GM19328 (cell line): ENCODE results near the gene CA10.

ENCODE experiments used
- ATAC-seq: cut with Tn5 transposase; IDR thresholded peaks from one replicate; pipeline ENCODE4 v1.9.1; 2021; ENCODE audit warnings: mild to moderate bottlenecking, moderate library complexity; ENCODE audit not compliant: unreplicated experiment

CA10 gene

GRCh38 chr17:51613255-51613654, 545.3 kb downstream of the CA10 start:
- no peak for ATAC-seq

GRCh38 chr17:51612692-51613091, 545.8 kb downstream of the CA10 start:
- no peak for ATAC-seq

DNA sequence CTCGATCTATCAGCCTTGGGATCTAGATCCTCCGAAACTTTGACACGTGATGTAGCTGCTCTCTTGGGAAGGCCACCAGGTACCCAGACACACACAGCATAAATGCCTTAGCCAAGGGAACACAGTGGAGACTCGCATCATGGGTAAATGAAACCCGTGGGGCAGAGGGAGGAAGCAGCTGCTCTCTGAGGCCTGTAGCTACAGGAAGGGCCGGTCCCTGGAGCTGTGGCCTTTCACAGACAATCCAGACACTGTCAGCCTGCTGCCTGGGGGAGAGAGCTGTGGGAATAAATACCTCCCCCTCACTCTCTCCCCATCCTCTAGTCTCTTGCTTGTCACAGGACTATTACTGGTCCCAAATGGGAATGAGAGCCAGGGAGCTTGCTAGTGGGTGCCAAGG, 546.9 kb downstream of the CA10 start:
- ATAC-seq: no peak

GRCh38 chr17:51610834-51611233, 547.7 kb downstream of the CA10 start:
- no peak for ATAC-seq

DNA sequence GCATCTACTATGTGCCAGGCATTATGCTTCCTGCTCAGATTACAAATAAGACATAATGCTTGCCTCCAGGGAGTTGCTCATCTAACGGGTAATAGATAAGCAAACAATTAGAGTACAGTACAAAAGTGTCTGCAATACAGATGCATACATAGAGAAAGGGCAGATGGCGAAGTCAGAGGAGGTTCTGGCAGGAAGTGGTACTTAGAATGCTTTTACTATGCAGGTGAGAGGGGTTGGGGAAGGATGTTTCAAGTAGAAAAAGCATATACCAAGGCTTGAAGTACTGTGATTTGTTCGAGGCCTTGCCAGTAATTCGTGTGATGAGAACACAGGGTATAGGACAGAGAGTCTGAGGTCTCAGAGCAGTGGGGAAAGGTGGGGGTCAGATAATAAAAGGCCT, 548.4 kb downstream of the CA10 start:
- no peak for ATAC-seq

DNA sequence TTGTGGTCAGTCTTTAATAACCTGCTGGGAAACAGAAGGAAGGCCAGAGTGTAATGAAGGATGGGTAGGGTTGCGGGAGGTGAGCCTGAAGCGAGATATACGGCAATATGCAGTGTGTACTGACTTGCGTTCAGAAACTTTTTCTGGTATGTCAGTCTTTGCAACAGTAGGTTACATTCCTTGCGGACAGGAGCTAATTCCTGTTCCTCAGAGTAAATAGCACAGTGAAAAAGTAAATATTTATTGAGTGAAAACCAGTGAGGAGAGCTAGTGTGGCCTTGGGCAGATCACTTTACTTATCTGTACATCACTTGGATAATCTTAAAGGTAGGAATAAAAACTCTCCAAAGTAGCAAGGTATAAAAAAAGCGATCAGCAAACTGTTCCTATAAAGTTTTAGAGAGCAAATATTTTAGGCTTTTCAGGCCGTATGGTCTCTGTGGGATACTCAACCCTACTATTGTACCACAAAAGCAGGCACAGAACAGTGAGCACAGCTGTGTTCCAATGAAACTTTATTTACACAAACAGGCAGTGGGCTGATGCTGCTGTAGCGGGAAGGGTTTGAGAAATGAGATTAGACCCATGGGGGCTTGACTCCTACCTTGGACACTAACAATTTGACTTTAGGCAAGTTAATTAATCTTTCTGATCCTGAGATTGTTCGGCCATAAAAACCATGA, 550.1 kb downstream of the CA10 start:
- ATAC-seq: no peak

DNA sequence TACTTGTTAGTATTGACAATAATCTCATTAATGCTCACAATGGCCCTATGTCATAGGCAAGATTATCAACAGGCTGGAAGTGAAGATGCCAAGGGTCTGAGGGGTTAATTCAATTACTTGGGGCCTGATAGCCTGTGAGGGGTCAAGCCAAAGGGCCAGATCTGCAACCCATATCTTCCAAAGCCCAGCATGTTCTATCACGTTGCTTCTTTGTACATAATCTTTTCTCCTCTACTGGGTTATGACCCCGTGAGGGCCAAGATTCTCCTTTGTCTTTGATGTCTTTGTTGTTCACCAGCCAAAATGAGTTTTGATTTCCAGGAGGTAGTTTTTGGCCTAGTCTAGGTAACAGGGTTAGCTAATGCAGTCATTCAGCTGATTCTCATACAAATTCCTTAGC, 551.0 kb downstream of the CA10 start:
- ATAC-seq: no peak

DNA sequence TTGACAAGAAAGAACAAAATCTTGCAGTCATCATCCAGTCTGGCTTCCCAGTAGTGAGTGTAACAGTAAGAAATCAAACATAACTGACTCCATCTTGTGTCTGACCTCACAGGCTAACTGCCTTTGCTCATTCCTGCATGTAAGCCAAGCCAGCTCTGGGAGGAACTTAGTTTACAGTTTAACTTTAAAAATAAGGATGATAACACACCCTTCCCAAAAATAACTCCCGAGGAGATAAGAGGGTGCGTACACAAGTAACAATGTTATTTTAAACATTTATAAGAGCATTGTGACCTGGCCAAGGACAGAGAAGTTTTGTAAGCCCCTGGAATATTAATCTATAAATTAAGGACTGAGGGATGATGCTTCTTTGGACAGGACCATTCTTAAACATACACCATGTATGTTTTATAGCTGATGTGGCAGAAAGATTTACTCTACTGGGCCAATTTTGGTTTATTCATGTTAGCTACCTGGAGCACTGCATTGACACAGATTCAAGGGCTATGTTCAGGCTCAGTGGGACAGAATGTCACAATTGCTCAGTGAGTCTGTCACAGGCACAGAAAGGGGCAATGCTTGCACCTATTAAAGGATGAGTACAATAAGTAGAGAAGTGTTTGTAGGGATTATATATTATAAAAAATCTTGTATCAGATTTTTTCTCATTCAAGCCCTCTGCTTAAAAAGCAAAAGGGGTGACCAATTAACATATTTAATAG, 554.1 kb downstream of the CA10 start:
- no peak for ATAC-seq

DNA sequence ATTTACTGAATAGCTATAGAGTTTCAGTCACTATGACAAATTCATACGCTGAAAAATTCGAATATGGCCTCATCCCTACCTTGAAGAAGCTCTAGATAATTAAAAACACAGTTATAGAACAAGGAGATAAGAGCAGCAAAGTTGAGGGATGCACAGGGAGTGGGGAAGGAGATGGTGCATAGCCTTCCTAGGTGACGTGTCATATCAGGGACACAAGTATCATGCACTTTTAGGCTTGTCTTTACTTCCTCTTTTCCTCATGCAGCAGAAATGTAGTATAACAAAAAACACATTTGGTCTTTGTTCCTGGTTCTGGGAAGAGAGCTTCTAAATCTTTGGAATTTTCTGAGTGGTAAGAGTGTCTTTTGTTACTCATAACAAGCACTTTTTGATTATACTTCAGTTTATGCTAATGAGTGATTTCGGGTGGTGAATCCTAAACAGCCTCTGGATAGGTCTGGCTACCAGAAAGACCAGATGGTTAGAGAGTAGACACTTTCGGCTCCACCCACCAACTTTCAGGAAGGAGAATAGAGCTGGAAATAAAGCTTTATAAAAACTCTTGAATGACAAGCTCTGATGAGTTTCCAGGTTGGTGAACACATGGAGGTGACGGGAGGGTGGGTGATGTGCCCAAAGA, 556.8 kb downstream of the CA10 start:
- no peak for ATAC-seq

GRCh38 chr17:51598824-51599223, 559.7 kb downstream of the CA10 start:
- no peak for ATAC-seq

DNA sequence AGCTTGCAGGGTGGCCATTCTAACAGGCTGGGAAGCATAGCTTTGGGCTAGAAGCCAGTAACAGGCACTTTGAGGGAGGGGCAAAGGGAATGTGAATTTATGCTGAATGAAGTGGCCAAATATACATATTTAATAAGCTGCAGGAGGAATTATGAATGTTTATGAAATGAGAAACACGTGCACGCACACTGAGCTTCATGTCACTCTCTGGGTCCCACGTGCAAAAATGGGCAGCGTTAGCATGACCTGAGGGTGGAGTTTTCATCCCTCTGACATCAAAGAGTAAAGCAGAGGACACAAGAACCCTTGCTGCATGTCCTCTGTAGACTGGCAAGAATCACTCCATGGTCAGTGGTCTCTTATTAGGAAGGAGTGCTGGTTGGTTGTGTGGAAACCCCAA, 561.2 kb downstream of the CA10 start:
- no peak for ATAC-seq

DNA sequence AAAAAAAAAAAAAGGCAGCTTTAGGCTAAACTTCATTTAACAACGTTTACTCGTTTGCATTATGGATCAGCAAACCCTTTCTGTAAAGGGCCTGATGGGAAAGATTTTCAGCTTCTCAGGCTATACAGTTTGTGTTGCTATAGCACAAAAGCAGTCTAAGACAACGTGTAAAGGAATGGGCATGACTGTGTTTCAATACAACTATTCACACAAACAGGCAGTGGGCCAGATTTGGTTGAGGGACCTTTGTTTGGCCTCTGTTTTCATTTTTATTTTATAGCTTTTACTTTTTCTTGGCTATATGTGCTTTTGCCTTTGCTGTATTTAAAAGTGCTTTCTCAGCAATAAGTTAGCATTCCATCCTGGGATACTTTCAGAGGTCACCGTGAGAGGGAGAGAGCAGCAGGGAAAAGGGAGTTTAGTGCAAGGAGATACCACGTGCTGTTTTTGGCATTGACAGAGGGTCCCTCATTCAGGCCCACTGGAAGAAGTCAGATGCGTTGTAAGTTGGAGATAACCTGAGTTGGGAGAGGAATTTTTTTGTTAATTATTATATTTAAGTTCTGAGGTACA, 562.6 kb downstream of the CA10 start:
- no peak for ATAC-seq

DNA sequence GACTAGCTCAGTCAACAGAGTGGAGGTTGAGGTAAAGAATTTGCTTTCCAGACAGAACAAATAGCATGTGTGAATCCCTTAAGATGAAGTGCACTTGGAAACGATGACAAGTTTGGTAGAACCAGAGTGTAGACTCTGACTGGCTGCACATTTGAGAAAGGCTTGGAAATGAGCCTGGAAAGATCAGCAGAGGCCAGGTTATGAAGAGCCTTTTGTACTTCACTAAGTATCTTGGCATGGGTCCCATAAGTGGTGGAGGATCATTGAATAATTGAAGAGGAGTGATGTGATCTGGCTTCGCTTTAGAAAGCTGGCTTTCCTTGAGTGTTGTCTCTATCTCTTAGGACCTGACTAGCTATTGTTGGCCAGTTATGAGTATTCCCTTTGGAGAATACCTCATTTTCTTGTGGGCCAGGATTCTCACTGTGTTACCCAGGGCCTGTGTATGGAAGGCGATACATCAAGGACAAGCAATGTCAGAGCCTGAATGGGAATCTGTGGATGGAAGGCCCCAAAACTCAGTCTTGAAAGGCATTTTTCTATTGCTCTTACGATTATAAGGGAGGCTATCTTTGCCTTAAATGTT, 568.4 kb downstream of the CA10 start:
- no peak for ATAC-seq

- ATAC-seq: no peak
Measured at GRCh38 chr17:51588063-51588462, 570.5 kb downstream of the CA10 start.

- ATAC-seq: no peak
Measured at GRCh38 chr17:51587516-51587915, 571.0 kb downstream of the CA10 start.

- ATAC-seq: no peak
Measured at GRCh38 chr17:51585514-51586104, 572.9 kb downstream of the CA10 start.

DNA sequence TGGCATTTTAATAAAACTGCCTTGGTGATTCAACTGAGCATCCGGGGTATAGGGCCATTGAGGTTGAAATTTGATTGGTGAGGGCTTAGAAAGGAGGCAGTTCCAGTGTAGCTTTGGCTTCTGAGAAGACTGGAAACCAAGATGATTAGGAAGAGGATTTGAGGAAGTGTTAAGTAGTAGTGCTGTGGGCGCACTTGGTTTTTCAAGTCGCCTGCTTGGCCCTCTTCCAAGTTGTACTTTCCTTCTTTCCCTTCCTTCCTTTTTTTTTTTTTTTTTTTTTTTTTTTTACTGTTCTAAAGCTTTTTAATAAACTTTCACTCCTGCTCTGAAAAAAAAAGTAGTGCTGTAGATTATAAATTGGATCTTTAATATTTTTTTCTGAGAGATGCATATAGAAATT, 577.6 kb downstream of the CA10 start:
- no peak for ATAC-seq
